Left renal cortex interstitium (tissue), 4 donors: ENCODE results near the gene ZFYVE21. TPM values are rescaled to one million over a fixed set of nuclear protein-coding genes. Genes with fewer than 3 reads are reported as not detected.

ENCODE experiments used
- DNase-seq, 4 donors: peaks; one replicate each; pipeline ENCODE4 v3.0.0-alpha.2; 2013; ENCODE audit warnings: low read depth in 4 of 4, low spot score in 2 of 4, missing footprints in 1 of 4
- polyA plus RNA-seq, 4 donors: library from polyadenylated mRNA; unstranded; fragments of 120-200 nt; gene quantifications; one replicate each; pipeline ENCODE4 v1.2.1, GENCODE V29; 2013; ENCODE audit not compliant: insufficient read length in 4 of 4

Gene ZFYVE21
- polyA plus RNA-seq, 4 donors: 49.0 to 59.6 (median 59.0) TPM

DNA sequence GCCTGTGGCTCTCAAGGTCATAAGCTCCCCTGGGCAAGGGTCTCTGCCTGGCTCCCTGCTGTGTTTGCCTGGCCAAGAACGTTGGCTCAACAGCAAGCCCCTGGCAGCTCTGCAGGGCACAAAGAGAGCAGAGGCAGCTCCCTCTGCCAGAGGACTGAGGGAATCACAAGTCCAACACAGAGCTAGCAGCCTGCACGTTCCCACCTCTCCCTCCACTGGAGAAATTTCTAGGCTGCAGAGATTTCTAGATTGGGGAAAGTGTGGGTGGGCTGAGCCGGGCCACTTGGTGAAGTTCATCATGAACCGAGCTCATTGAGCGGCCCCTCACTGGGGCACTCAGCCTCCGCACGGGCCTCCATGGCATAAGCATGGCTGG lies 19.8 kb downstream of the ZFYVE21 start:
- no peak for DNase-seq

DNA sequence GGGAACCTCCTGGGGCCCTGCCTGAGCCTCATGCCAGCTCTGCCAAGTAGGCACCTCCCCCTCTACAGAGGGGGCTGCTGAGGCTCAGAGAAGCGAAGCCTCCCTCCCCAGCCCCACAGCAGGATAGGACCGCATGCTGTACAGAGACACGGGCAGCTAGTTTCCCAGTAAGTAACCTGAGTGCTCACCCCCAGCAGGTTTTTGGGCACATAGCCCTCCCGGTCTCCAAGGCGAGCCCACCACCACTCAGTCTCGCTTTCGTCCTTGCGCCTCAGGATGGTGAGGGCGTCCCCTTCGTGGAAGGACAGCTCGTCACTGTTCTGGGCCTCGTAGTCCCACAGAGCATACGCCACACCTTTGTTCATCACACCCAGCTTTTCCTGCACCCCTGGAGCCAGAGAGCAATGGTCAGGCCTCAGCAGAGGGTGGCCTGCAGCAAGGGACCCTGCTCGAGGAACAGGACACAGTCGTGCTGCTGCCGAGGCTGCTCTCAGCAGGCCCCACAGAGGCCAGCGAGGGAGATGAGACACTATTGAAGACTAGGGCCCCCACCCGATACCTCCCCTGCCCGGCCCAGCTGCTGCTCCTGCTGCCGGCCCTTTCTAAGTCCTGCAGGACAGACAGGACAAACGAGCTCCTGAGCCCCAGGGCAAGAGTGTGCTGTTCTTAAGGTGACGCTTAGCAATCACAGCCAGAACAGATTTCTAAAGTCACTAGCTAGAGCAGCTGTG lies 20.4 kb downstream of the ZFYVE21 start:
- DNase-seq: no peak

DNA sequence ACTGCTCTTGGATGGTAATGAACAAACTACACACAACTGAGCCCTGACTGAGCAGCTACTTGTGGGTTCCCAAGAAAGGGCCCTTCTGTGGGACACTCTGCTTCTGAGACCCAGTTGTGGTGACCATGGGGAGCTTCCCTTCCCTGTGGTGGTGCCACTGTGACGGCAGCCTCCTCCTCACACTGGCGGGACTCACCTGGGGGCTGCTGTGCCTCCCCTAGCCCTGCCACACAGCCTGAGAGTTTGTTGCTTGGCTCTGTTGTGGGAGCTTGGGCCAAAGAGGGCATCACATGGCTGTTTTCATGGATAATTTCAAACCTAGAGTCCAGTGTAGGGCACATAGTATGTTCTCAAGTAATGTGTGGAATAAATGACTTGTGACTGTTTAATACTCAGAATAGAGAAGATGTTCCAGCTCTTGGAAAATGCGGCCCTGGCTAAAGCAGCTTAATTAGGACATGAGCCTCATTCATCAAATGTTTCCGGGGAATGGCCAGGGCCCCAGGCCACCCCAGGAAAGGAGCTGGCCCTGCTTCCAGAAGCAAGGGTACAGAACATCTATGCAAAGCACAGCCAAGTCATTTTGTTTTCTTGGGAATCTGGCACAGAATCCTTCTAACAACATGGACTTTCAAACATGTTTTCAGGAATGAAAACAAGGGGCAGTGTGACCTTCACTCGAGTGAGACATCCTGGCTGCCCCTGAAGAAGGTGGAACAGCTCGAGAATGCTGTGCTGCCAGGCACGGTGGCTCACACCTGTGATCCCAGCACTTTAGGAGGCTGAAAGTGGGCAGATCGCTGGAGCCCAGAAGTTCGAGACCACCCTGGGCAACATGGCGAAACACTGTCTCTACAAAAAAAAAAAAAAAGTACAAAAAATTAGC lies 21.2 kb downstream of the ZFYVE21 start:
- no peak for DNase-seq

DNA sequence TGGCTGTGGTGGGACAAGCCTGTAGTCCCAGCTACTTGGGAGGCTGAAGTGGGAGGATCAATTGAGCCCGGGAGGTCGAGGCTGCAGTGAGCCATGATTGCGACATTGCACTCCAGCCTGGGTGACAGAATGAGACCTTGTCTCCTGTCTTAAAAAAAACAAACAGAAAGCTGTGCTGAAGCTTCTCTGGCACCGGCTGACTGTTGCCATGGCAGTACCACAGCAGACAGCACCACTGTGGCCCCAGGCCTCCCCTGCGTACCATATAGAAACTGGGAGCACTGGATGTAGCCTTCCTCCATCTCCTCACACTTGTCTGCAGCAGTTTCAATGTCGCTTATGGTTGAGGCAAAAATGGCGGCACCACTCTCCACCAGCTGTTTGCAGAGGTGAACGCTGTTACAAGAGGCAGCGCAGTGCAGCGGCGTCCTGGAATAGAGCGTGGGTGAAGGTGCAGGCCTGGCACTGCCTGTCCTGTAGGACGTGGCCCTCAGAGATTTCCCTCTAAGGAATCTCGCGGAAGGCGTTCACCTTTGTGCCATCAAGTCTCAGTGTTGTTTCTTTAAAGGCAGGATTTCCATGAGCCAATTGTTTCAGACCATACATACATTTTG lies 21.9 kb downstream of the ZFYVE21 start:
- DNase-seq: no peak

DNA sequence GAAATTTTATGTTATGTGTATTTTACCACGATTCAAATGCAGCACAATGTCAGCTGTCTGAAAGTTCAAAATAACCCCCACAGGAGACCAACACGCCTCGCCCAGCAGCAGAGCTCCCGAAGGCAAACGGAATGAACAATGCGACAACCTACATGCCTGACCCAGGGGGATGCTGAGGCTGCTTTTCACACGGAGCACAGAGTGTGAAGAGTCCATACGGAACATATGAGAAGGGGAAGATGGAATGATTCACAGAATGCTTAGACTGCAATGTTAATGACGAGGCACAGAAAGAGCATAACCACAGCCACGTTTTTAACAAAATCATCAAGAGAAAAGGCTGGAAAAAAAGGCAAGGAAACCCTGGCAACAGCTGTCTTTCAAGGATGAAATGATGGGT lies 22.6 kb downstream of the ZFYVE21 start:
- no peak for DNase-seq

DNA sequence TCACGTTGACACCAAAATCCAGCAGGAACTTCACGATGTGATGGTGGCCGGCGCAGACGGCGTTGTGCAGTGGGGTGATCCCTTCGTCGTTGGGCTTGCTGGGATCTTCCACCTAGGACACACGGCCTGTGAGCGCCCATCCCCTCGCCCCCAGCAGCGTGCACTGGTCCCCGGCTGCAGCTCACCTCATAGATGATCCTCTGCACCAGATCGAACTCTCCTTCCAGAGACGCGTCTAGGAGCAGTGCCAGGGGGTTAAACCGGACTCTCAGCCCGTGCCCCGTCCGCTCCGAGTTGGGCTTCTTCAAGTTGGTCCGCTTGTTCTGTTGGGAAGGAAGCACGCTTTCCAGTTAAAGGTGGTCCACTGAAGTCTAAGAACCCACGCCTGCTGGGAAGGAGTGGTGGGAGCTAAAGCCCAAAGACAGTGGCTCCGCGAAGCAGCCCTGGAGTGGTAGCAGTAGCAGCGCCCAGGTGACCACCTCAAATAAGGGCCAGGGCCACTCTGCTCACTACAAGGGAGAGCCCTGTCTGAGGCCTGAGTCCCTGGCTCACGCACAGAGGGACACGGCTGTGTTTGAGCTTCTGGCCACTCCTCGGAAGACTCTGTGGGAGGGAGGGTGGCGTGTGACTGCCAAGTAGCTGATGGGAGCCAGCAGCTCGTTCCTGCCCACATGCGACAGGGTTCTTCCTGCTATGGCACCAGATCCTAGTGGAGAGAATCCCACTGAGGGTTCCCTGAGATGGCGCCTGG lies 23.3 kb downstream of the ZFYVE21 start:
- DNase-seq: no peak

DNA sequence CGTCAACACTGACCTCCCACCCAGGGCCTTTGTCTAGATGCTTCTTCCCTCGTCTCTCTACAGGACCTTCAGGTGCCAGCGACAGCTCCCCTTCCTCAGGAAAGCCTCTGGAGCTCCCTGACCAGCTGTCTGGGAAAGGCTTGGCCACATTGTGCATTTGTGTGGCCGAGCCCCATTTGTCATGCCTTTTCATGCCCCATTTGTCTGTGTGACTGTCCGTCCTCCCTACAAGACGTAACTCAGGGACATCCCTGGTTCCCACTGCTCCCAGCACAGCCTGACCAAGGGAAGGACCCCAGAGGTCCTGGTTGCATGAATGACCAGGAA lies 23.8 kb downstream of the ZFYVE21 start:
- DNase-seq: no peak

DNA sequence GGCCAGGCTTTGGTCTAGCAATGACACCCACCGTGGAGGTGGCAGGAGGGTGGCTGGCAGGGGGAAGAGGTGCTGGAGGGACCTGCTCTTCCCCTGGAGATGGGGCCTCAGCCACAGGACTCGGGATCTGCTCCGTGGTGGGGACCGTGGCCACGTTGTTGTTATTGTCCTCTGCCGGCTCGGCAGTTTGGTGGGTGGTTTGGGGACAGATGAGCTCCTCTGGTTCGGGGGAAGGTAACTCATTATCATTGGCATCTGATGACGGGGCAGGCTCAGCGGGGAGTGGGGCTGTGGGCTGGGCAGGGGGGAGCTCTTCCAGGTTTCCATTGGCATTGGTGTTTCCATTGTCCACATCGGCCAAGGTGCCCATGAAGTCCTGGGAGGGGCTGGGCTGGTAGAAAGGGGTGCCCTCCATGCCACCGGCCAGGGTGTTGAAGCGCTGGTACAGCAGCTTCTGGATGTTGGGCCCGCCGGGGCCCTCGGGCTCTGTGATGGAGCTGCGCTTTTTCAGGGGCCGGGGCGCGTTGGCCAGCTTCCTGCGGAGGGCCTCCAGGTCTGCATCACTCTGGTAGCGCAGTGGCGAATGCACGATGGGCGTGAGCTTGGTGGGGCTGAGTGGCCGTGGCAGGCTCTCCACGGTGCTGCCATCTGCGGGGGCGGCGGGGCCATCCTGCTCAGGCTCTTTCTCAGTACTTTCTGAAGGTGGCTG lies 24.3 kb downstream of the ZFYVE21 start:
- DNase-seq: no peak

DNA sequence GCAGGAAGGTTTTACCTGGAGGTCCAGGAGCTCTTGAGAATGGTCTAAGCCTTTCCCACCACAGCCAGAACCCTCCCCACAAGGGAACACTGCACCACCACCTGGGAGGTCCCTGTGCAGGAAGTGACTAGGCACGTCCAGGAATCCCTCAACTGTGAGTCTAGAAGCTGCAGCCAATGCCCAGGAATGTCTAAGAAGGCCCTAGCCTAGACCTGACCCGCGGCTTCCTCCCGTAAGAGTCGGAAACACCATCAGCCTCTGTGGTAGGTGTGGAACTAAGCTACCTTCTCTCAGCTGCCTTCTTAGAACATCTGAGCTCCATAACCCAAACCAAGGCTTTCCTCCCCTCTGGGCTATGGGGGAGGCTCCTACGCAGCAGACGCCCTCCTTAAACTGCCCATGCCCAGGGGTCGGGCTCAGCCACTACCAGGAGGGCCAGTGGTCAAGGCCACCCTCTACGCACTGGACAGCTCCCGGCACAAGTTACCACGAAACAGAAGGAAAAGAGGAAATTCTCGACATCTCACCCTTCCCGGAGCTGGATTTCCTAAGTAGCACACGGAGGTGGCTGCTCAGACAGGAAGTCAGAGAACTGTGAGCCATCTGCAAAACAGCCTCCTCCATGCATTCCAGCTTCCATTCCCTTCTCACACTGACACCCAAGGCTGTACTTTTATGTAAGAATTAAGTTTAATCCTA lies 25.5 kb downstream of the ZFYVE21 start:
- DNase-seq: no peak

DNA sequence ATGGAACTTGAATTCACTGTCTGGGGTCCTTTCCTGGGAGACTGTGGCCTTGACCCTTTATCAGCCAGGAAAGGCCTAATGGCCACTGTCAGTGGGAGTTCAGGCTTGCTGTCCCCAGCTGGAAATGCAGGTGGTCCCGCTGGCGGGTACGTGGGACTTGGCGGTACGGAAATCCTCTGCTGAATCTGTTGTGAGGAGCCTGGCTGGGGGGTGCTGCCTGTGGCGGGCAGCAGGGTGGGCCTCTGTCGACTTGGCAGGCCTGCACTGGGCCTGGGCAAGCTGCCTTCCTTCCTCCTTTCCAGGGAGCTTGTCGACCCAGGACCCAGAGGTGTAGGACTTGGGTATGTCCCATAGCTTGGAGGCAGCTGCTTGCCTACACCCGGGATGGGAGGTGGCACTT lies 26.3 kb downstream of the ZFYVE21 start:
- DNase-seq: no peak

DNA sequence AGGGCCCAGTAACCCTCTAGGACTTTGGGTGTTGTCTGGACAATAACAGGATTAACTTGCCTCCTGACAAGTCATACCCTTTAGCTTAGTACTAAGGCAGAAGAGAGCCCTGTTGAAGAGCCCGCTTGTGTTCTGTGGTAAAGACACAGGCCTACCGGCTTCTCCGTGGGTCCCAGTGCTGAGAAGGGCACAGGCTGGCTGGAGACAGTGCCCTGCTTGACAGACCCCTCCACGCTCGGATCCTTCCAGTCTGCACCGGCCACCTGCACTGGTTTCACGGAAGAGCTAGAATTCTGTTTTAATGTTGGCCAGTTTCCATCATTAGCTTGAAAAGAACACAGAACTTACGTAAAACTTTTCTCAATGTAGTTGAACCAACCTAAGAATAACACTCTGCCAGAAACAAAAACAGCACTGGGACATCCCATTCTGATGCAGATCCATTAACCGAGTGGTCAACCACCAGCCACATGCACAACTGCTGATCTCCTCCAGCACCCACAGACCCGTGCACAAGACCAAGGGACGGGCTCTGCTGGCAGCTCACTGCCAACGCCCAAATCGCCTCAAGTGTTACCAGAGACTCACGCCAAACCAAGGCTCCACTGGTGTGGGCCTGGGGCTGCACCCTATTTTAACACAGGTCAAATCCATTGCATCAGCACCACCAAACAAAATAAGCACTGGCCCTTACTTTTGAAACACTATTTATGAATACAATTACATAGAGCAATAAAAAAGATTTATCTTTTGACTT lies 27.1 kb downstream of the ZFYVE21 start:
- no peak for DNase-seq

DNA sequence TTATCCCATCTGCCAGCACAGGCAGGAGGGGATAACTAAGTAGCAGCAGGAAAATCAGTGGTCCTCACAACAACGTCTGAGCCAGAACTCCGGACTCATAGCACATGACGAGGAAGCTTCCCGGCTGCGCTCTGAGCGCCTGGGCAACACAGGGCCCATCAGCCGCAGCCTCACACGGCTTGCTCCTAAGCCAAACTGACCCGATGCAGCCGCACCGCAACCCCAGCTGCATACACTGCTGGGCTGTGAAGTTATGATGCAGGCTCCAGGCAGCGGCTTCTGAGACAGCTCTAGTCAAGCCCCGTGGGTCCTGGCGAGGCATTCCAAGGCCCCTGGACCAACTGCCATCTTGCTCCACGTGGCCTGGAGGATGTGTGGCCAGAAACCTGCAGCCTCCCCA lies 28.1 kb downstream of the ZFYVE21 start:
- no peak for DNase-seq

DNA sequence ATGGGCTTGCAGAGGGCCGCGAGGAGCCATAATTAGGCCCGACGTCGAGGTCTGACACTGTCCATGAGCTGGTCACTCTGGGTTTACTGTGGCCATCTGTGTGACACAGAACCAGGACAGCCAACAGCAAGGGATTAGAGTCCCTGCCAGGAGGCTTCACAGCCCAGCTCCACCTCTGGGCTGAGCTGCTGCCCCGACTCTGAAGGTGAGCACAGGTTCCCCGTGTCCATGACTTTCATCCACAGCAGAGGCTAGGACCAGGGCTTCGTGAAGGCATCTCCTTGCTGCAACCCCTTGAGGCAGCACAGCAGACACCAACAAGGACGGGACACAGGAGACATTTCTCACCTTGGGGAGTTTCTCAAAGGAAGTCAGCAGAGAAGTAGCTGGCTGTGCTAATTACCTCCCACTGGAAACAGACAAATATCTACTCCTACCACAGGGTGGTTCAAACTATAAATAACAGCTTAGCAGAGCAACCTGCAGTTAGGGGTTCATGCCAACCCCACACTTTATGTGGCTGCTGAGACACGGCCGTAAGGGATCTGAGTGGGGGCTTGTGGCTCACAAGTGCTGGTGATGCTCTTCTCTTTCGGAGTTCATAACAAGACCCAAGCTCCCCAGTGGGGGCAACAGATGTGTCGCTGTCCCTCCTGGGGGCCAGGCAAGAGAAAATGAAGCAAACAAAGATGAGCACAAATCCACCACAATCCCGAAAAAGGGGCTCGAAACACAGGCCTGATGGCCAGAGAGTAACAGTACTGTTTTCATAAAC lies 29.2 kb downstream of the ZFYVE21 start:
- no peak for DNase-seq

DNA sequence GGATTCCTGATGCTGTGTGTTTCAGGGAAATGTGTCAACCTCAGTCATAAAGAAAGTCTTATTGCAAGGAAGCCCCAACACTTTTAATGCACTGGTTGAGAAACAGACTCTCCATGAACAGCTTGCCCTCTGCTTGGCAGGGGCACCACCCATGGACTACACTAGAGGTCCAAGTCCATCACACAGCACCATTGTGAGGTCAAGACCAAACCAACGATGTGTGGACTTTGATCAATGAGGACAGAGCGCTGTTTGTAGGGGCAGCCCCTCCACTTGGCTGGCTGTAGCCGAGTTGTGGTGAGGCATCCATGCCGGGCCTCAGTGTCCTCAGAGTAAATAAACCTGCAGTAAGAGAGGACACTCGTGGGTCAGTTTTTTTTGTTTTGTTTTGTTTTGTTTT lies 29.8 kb downstream of the ZFYVE21 start:
- no peak for DNase-seq

DNA sequence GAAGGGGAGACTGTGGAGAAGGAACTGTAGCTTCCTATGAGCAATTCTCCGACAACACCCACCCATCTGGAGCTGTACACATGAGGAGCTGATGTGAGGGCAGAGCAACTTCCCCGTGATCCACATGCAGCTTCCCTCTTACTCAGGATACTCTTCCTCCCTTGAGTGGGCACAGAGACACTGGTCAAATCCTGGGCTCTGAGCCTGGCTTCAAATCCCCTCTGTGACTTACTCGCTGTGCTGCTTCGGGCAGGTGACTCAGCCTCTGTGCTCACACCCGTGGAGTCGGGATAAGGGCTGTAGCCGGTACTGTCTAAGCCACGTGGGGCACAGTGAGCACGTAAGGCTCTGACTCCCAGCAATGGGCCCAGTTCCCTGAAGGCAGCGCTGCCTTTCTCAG lies 31.1 kb downstream of the ZFYVE21 start:
- no peak for DNase-seq

DNA sequence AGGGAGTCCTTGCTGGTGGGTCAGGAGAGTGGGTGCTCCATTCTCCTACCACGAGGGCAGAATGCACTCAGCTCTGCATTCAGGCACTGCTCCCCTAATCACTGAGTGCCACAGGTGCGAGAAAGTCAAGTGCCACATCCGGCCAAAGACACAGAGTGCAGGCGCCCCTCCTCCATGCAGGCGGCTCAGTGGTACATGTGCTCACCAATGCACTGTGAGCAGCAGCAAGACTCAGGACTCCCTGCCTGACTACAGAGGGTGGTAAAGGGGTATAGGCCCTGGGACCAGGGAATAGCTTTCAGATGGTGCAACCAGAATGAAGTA lies 32.9 kb downstream of the ZFYVE21 start:
- DNase-seq: no peak

DNA sequence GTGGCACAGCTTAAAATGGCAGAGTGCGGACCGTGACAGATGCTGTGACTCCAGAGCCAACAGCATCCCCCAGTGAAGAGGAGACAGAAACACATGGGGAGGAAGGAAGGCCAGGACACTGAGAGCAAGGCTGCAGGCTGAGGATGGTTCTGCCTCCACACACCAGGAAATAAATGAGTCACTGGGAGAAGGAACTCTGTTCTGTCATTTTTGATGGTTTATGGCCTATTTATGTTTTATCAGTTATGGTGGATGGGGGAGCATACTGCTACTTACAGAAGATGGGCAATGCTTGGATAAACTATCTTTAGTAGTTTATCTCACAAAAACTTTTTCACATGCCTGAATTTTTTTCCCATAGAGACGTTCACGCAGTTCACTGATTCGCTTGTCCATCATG lies 33.8 kb downstream of the ZFYVE21 start:
- no peak for DNase-seq

DNA sequence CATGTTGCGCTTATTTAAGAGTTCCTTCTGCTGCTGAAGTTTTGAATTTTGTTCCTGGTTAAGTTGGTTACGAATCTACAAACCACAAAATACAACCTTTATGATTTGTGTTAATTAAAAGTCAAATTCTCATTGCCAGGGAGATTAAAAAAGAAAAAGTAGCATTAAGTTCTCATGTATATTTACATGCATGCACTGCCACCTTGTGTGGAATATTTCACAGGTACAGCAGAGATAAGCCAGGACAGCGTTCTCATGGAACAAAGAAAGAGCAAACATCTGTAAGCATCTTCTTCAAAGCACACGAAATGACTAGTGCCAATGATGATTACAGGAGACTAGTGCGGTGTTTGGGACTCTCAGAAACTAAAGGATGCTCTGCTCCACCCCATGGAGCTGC lies 34.2 kb downstream of the ZFYVE21 start:
- no peak for DNase-seq

DNA sequence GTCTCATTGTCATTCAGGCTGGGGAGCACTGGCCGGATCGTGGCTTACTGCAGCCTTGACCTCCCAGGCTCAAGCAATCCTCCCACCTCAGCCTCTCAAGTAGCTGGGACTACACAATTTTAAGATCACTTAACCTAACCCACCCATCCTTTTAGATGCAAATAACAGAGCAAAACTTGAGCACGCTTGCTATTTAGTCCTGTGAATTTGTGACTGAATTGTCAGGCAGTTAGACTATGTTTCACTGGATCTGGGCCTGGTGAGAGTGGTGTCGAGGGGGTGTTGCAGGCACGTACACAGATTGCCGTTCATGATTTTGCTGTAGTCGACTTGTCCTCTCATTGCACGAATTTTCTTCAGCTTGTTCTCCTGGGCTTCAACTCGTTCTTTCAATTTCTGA lies 38.2 kb downstream of the ZFYVE21 start:
- no peak for DNase-seq
